ENCODE measurements around the gene DOCK6.

GRCh38 chr19:11198175-11198534, 64.2 kb downstream of the DOCK6 start:
- no peak for TF ChIP-seq EZH2 (optimal IDR thresholded peaks at IDR 0.05; ENCODE audit: low read depth, low read length)
- TF ChIP-seq, protein P1, sequence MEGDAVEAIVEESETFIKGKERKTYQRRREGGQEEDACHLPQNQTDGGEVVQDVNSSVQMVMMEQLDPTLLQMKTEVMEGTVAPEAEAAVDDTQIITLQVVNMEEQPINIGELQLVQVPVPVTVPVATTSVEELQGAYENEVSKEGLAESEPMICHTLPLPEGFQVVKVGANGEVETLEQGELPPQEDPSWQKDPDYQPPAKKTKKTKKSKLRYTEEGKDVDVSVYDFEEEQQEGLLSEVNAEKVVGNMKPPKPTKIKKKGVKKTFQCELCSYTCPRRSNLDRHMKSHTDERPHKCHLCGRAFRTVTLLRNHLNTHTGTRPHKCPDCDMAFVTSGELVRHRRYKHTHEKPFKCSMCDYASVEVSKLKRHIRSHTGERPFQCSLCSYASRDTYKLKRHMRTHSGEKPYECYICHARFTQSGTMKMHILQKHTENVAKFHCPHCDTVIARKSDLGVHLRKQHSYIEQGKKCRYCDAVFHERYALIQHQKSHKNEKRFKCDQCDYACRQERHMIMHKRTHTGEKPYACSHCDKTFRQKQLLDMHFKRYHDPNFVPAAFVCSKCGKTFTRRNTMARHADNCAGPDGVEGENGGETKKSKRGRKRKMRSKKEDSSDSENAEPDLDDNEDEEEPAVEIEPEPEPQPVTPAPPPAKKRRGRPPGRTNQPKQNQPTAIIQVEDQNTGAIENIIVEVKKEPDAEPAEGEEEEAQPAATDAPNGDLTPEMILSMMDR (IDR thresholded peaks at IDR 0.05; ENCODE audit: low read length), result no peak; the same call in 1 of the 2 replicates

Data from MM.1S (cell line).